GM21786 (cell line): ENCODE results near the gene HERC4.
"Not testable (repeated sequence)": the region's sequence is repeated elsewhere in the genome, so short reads cannot be mapped to it uniquely, and the experiment has no call there.

Experiments used
- ATAC-seq: cut with Tn5 transposase; IDR thresholded peaks from one replicate; pipeline ENCODE4 v1.9.1; 2021; ENCODE audit not compliant: unreplicated experiment

HERC4 gene

GRCh38 chr10:68052463-68052862, 22.6 kb downstream of the HERC4 start:
- no peak for ATAC-seq

GRCh38 chr10:68049289-68050078, 25.6 kb downstream of the HERC4 start:
- ATAC-seq = no peak

DNA sequence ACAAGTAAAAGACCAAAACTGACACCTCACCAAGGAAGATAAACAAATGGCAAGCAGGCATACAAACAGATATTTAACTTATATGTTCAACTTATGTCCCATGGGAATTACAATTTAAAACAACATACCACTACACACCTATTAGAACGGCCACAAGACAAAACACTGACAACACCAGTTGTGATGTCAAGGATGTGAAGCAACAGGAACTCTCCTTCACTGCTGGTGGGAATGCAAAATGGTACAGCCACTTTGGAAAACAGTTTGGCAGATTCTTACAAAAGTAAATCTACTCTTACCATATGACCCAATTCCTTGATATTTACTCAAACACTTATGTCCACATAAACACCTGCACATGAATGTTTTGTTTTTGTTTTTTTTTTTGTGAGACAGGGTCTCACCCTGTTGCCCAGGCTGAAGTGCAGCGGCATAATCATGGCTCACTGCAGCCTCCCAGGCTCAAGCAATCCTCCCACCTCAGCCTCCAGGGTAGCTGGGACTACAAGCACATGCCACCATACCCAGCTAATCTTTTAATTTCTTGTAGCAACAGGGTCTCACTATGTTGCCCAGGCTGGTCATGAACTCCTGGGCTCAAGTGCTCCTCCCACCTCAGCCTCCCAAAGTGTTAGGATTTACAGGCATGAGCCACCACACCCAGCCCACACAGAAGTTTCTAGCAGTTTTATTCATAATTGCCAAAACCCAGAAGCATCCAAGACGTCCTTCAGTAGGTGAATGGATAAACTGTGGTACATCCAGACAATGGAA, 27.3 kb downstream of the HERC4 start:
- ATAC-seq = no peak

- no peak for ATAC-seq
These were observed 28.0 kb downstream of the HERC4 start for GRCh38 chr10:68047122-68047521.

GRCh38 chr10:68046642-68047041, 28.4 kb downstream of the HERC4 start:
- no peak for ATAC-seq

GRCh38 chr10:68043030-68043429, 32.1 kb downstream of the HERC4 start:
- ATAC-seq = no peak

DNA sequence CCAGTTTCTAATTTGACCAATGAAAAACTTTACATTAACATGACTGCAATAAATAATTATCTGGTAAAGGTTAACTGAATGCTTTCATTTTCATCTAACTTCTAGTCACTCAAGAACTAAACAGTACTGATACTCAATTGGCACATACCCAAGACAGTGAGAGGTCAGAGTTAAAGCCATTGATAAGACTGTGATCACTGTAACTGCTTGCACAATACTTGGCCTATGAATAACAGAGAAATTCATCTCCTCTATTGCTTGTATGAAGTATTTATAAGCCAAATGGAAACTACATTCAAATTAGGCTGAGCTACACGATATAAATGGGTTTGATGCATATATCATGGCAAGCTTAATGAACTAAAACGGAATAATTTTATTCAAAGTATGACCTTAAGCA, 43.0 kb downstream of the HERC4 start:
- ATAC-seq = no peak

GRCh38 chr10:68027429-68027828, 47.7 kb downstream of the HERC4 start:
- no peak for ATAC-seq

DNA sequence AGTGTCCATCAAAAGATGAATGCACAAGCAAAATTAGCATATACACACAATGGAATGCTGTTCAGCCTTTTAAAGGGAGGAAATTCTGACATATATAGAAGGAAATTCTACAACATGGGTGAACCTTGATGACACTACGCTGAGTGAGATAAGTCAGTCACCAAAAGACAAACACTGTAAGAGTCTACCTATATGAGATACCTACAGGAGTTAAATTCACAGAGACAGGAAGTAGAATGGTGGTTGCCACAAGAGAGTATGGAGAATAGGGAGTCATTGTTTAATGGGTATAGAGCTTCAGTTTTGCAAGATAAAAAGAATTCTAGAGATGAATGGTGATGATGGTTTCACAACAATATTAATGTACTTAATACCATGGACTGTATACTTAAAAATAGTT, 51.8 kb downstream of the HERC4 start:
- no peak for ATAC-seq

DNA sequence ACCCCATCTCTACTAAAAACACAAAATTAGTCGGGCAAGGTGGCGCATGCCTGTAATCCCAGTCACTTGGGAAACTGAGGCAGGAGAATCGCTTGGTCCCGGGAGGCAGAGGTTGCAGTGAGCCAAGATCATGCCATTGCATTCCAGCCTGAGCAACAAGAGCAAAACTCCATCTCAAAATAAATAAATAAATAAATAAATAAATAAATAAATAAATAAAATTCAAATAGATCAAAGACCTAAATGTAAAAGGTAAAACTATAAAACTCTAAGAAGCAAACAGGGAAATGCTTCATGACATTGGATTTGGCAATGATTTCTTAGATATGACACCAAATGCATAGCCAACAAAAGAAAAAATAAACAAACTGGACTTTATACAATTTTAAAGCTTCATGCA, 52.8 kb downstream of the HERC4 start:
- not testable (repeated sequence) for ATAC-seq

DNA sequence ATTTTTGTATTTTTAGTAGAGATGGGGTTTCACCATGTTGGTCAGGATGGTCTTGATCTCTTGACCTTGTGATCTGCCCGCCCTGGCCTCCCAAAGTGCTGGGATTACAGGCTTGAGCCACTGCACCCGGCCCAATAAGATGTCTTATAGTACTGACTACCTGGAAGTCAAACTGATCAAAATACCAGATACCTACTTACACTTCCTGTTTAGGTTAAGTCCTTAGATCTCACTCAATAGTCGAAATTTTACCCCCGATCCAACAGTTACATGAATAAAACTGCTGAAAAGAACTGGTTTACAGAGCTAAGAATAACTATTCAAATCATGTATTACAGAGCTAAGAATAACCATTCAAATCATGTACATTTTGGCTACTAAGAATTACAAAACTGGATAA, 58.6 kb downstream of the HERC4 start:
- ATAC-seq = not testable (repeated sequence)

DNA sequence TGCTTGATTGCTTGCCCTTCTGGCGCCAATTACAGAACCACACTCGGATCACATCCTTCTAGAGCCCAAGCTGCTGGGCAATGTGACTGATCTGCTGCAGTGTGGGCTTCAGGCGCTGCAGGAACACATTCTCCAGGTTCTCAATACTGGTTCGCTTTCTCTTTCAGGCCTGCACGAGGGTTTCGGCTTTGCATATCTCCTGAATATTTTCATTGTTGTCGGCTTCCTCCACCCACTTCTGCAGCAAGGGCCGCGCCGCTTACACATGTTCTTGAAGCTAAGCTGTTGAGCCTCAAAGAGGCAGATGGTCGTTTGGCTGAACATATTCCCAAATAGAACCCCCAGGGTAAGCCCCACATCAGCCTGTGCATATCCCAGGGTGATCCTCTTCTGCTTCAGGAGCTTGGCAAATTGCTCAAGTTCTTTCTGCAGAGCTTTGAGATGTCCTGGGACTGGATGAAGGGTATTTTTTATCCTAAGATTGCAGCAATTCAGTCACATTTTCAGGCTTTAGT, 64.6 kb downstream of the HERC4 start:
- ATAC-seq = no peak

GRCh38 chr10:68007356-68007755, 67.7 kb downstream of the HERC4 start:
- no peak for ATAC-seq

DNA sequence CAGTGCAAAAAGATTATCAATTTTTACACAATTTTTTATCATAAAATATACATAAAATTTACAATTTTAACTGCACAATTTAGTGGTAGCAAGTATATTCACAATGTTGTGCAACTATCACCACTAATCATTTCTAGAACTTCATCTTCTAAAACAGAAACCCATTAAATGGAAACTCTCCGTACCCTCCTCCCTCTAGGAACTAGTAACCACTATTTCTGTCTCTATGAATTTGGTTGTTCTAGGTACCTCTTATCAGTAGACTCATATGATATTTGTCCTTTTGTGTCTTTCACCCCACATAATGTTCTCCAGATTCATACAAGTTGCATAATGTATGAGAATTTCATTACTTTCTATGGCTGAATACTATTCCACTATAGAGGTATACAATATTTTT, 73.5 kb downstream of the HERC4 start:
- no peak for ATAC-seq

DNA sequence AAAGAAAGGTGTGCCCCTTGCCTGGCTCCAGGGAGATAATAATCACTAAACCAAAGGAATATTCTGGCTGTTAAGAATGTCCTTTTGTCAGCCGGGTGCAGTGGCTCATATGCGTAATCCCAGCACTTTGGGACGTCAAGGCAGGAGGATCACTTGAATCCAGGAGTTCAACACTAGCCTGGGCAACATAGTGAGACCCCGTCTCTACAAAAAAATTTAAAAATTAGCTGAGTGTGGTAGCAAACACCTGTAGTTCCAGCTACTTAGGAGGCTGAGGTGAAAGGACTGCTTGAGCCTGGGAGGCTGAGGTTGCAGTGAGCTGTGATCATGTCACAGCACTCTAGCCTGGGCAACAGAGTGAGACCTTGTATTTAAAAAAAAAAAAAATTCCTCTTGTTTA, 74.1 kb downstream of the HERC4 start:
- ATAC-seq = no peak

DNA sequence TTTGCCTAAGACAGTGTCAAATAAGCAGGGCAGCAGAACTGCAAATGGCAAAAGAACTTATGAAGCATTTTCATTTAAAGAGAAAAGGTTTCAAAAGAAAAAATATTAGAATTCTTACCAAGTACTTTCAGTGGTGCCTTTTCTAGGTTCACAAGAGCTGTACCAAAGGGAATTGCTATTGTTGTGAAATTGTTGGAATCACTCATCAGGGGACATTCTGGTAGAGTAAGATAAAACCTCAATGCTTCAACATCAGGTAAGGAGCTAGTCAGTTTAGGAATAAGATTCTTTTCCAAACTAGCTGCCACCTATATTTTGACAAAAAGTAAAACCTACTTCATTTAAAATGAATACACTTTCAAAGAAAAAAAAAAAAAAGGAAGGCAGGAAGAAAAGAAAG, 85.0 kb downstream of the HERC4 start:
- no peak for ATAC-seq

- no peak for ATAC-seq
These were observed 86.5 kb downstream of the HERC4 start for GRCh38 chr10:67988606-67989005.

DNA sequence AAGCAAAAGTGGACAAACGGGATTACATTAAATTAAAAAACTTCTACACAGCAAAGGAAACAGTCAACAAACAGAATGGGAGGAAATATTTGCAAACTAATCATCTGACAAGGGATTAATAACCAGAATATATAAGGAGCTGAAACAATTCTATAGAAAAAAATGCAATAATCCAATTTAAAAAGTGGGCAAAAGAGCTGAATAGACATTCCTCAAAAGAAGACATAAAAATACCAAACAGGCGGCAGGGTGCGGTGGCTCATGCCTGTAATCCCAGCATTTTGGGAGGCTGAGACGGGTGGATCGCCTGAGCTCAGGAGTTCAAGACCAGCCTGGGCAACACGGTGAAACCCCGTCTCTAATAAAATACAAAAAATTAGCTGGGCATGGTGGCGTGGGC, 92.5 kb downstream of the HERC4 start:
- not testable (repeated sequence) for ATAC-seq

GRCh38 chr10:67978749-67979148, 96.3 kb downstream of the HERC4 start:
- no peak for ATAC-seq

DNA sequence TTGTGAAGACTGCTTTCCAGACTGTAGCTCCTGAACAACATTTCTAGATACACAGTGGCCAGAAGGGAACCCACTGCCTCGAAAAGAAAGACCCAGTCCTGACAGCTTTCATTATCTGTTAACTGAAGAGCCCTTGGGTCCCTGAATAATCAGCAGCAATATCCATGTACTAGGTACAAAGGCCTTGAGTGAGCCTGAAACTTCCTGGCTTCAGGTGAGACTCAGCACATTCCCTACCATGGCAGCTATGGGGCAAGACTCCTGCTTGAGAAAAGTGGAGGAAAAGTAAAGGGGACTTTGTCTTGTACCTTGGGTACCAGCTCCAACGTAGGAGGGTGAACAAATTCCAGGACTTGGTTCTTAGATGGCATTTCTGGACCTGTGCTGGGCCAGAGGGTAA, 97.8 kb downstream of the HERC4 start:
- no peak for ATAC-seq

DNA sequence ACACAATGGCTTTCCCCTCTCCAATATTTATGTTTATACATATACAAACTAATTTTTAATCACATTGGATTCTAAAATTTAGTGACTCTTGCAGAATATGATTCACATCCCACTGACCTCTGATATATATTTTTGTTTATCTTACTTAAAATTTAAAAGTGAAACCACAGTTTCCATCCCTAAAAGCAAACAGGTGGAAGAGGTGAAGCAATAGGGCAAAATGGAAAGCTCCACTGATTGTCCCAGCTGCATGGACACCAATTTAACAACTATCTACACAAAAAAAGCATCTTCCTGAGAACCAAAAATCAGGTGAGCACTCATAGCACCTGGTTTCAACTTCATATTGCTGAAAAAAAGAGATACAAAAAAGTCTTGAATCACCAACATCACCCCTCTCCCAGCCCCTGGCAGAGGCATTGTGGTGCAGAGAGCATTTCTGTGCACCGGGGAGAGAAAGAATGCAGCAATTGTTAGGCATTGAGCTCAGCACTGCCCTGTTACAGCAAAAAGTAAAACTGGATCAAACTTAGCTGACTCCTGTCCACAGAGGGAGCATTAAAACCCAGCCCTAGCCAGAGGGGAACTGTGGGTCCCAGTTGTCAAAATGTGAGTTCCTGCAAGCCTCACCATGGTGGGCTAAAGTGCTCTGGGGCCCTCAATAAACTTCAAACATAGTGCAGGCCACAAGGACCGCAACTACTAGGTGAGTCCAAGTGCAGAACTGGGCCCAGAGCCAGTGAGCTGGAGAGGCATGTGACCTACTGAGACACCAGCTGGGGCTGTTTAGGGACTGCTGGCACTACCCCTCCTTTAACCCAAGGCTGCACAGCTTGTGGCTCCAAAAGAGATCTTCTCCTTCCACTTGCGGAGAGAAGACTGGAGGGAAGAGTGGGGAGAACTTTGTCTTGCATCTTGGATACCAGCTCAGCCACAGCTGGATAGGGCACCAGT, 98.5 kb downstream of the HERC4 start:
- ATAC-seq = no peak
